ENCODE measurements around the gene CREG2.

Gene CREG2

GRCh38 chr2:101408925-101409324 lies 21.6 kb upstream of the CREG2 start:
- DNase-seq = peak; percentile 59

- no peak for DNase-seq
These were observed 18.1 kb upstream of the CREG2 start for GRCh38 chr2:101405351-101405899.

GRCh38 chr2:101403745-101404144 lies 16.4 kb upstream of the CREG2 start:
- no peak for DNase-seq

- no peak for DNase-seq
These were observed 15.3 kb upstream of the CREG2 start for GRCh38 chr2:101402630-101403029.

- no peak for DNase-seq
These were observed 14.6 kb upstream of the CREG2 start for GRCh38 chr2:101401906-101402305.

GRCh38 chr2:101401326-101401665 lies 14.0 kb upstream of the CREG2 start:
- no peak for DNase-seq

GRCh38 chr2:101400506-101401325 lies 13.4 kb upstream of the CREG2 start:
- DNase-seq = no peak

GRCh38 chr2:101400048-101400447 lies 12.7 kb upstream of the CREG2 start:
- no peak for DNase-seq

- DNase-seq = no peak
These were observed 11.9 kb upstream of the CREG2 start for GRCh38 chr2:101399021-101399799.

- no peak for DNase-seq
These were observed 11.0 kb upstream of the CREG2 start for GRCh38 chr2:101398116-101398821.

- no peak for DNase-seq
These were observed 9.0 kb upstream of the CREG2 start for GRCh38 chr2:101396316-101396717.

GRCh38 chr2:101395545-101396315 lies 8.4 kb upstream of the CREG2 start:
- no peak for DNase-seq

GRCh38 chr2:101388232-101388631 lies 929 bp upstream of the CREG2 start:
- DNase-seq = no peak

- no peak for DNase-seq
These were observed 628 bp downstream of the CREG2 start for GRCh38 chr2:101386599-101387150.

GRCh38 chr2:101383016-101383541 lies 4.2 kb downstream of the CREG2 start:
- DNase-seq = no peak

GRCh38 chr2:101382442-101382841 lies 4.9 kb downstream of the CREG2 start:
- DNase-seq = no peak

GRCh38 chr2:101380376-101380775 lies 6.9 kb downstream of the CREG2 start:
- no peak for DNase-seq

- no peak for DNase-seq
These were observed 8.2 kb downstream of the CREG2 start for GRCh38 chr2:101379091-101379490.

GRCh38 chr2:101375653-101376052 lies 11.7 kb downstream of the CREG2 start:
- DNase-seq = no peak

- no peak for DNase-seq
These were observed 12.3 kb downstream of the CREG2 start for GRCh38 chr2:101374821-101375561.

GRCh38 chr2:101372792-101373191 lies 14.5 kb downstream of the CREG2 start:
- no peak for DNase-seq
